CD4-positive, alpha-beta T cell (primary cell): ENCODE results near the gene ZNF169. TPM values are rescaled to one million over a fixed set of nuclear protein-coding genes. Genes with fewer than 3 reads are reported as not detected.
"Not testable (repeated sequence)": the region's sequence is repeated elsewhere in the genome, so short reads cannot be mapped to it uniquely, and the experiment has no call there.

Experiments used
- ATAC-seq: fragments of 200-7000 bp; cut with Tn5 transposase; one replicate; pipeline ENCODE4 v1.10.0; 2022; ENCODE audit warnings: mild to moderate bottlenecking; ENCODE audit not compliant: poor library complexity
- CTCF ChIA-PET: fragments of 350-600 bp; sonication (Branson Sonifier 250); formaldehyde crosslinking; loops from one replicate; lab custom pipeline; 2021; ENCODE audit warnings: antibody characterized with exemption, inconsistent platforms; lab: Charles Lee
- POLR2A ChIA-PET: fragments of 350-600 bp; sonication (Branson Sonifier 250); formaldehyde crosslinking; loops from one replicate; lab custom pipeline; 2021; ENCODE audit warnings: antibody characterized with exemption, inconsistent platforms; lab: Charles Lee
- DNase-seq, 14 experiments: peaks; one replicate each; pipeline ENCODE4 v3.0.0-alpha.2; 2013 to 2020; ENCODE audit warnings: mixed read lengths in 2 of 14
- H3K27ac ChIP-seq, 2 donors: one replicate each; pipeline versions ENCODE4 v1.5.1 to v1.7.0; 2013; ENCODE audit warnings: low read length in 2 of 2, low read depth in 1 of 2, mild to moderate bottlenecking in 1 of 2
- H3K27me3 ChIP-seq, 2 experiments: 1 replicate in 1 of 2; 2 replicates in 1 of 2; pipeline versions ENCODE4 v1.6.1 to v1.7.0; 2013; ENCODE audit warnings: low read length in 2 of 2, control low read depth in 1 of 2, mild to moderate bottlenecking in 1 of 2, moderate library complexity in 1 of 2; ENCODE audit not compliant: insufficient read depth in 2 of 2, control insufficient read depth in 1 of 2
- H3K36me3 ChIP-seq: one replicate; pipeline ENCODE4 v1.6.1; 2013; ENCODE audit warnings: low read length, control low read depth; ENCODE audit not compliant: insufficient read depth
- H3K4me1 ChIP-seq: one replicate; pipeline ENCODE4 v1.6.1; 2013; ENCODE audit warnings: low read length, control low read depth; ENCODE audit not compliant: insufficient read depth
- H3K4me3 ChIP-seq: one replicate; pipeline ENCODE4 v1.5.1; 2013; ENCODE audit warnings: mild to moderate bottlenecking, low read length, moderate library complexity
- H3K9me3 ChIP-seq, 2 experiments: 1 replicate in 1 of 2; 2 replicates in 1 of 2; pipeline versions ENCODE4 v1.6.1 to v1.7.0; 2013; ENCODE audit warnings: low read length in 2 of 2, mild to moderate bottlenecking in 2 of 2, control low read depth in 1 of 2, moderate library complexity in 1 of 2; ENCODE audit not compliant: control insufficient read depth in 1 of 2, insufficient read depth in 1 of 2
- H3K27ac Mint-ChIP-seq: one replicate; pipeline ENCODE4 v1.8.0; 2020; ENCODE audit warnings: mixed read lengths
- H3K27me3 Mint-ChIP-seq: one replicate; pipeline ENCODE4 v1.8.0; 2021; ENCODE audit warnings: mixed read lengths
- H3K36me3 Mint-ChIP-seq: one replicate; pipeline ENCODE4 v1.8.0; 2021; ENCODE audit warnings: low read depth, mixed read lengths
- H3K4me1 Mint-ChIP-seq: one replicate; pipeline ENCODE4 v1.8.0; 2021; ENCODE audit warnings: low read depth, mixed read lengths
- H3K4me3 Mint-ChIP-seq: one replicate; pipeline ENCODE4 v1.8.0; 2020; ENCODE audit warnings: mild to moderate bottlenecking, mixed read lengths
- H3K9me3 Mint-ChIP-seq: one replicate; pipeline ENCODE4 v1.8.0; 2020; ENCODE audit warnings: mixed read lengths
- intact Hi-C, 2 experiments: fragments of 100-400 bp; cut with DNase I in 1 of 2; cut with micrococcal nuclease in 1 of 2; formaldehyde crosslinking; loops; one replicate each; pipeline versions ENCODE4 v1.15.1 to v1.9.0; 2023 to 2025; cut with DNase I, micrococcal nuclease
- total RNA-seq, 174 experiments: library from RNA in 2 of 174; stranded (reverse) in 2 of 174; gene quantifications; one replicate each; pipeline ENCODE4 v1.2.3 and lab custom pipeline; 2021 to 2026

ZNF169 gene
- total RNA-seq, 2 experiments from 2014 or later, result 3.5 to 5.1 TPM

GRCh38 chr9:94347451-94347850 is 88.4 kb downstream of the ZNF169 start:
- H3K27me3 ChIP-seq, H3K9me3 ChIP-seq, ATAC-seq, H3K27ac ChIP-seq, H3K4me1 Mint-ChIP-seq, H3K9me3 Mint-ChIP-seq, H3K4me3 ChIP-seq, H3K4me1 ChIP-seq, H3K27ac Mint-ChIP-seq, H3K4me3 Mint-ChIP-seq, H3K27me3 Mint-ChIP-seq, CTCF ChIA-PET, POLR2A ChIA-PET, DNase-seq, intact Hi-C loops, H3K36me3 ChIP-seq, H3K36me3 Mint-ChIP-seq: not testable (repeated sequence)

GRCh38 chr9:94348754-94349153 is 89.7 kb downstream of the ZNF169 start:
- H3K27me3 ChIP-seq, H3K27me3 Mint-ChIP-seq, H3K36me3 Mint-ChIP-seq, H3K4me1 Mint-ChIP-seq, H3K4me1 ChIP-seq, H3K9me3 ChIP-seq, H3K4me3 ChIP-seq, intact Hi-C loops, CTCF ChIA-PET, H3K27ac Mint-ChIP-seq, ATAC-seq, H3K27ac ChIP-seq, H3K36me3 ChIP-seq, H3K4me3 Mint-ChIP-seq, POLR2A ChIA-PET, H3K9me3 Mint-ChIP-seq, DNase-seq: not testable (repeated sequence)

Other genes starting within 250 kb of the ZNF169 start
- gene PTPDC1, start 174.8 kb upstream of the ZNF169 start, total RNA-seq, result 1 to 10 TPM; 2.7 TPM
- gene NUTM2F, start 69.3 kb downstream of the ZNF169 start, total RNA-seq, result not detected